Loucy (cell line): ENCODE data around the gene FKBP15.
A peak's percentile ranks its signal among the peaks of the same experiment; 100 is the strongest.

ENCODE experiments used
- H2AFZ ChIP-seq: fragments of 200-600 bp; sonication (generic); 2 replicates; pipeline ENCODE4 v1.6.0; 2016; ENCODE audit warnings: antibody characterized with exemption, mild to moderate bottlenecking, low read length, moderate library complexity
- H3F3A ChIP-seq: fragments of 200-600 bp; 2 replicates; pipeline ENCODE4 v1.6.0; 2016; ENCODE audit warnings: antibody characterized with exemption, low read depth, mild to moderate bottlenecking
- H3K27me3 ChIP-seq: fragments of 200-600 bp; sonication (generic); 2 replicates; pipeline ENCODE4 v1.6.1; 2014; ENCODE audit warnings: low read length, mild to moderate bottlenecking; ENCODE audit not compliant: insufficient read depth, poor library complexity, severe bottlenecking
- H3K36me3 ChIP-seq: fragments of 200-600 bp; sonication (generic); 2 replicates; pipeline ENCODE4 v1.6.1; 2016; ENCODE audit warnings: low read length; ENCODE audit not compliant: insufficient read depth
- H3K4me1 ChIP-seq: fragments of 200-600 bp; sonication (generic); 2 replicates; pipeline ENCODE4 v1.5.1; 2014; ENCODE audit warnings: low read length, mild to moderate bottlenecking; ENCODE audit not compliant: insufficient read depth, poor library complexity, severe bottlenecking
- H3K4me2 ChIP-seq: fragments of 200-600 bp; sonication (generic); 2 replicates; pipeline ENCODE4 v1.6.0; 2014; ENCODE audit warnings: antibody characterized with exemption, low read length, low read depth, mild to moderate bottlenecking; ENCODE audit not compliant: poor library complexity, severe bottlenecking
- H3K4me3 ChIP-seq: fragments of 200-600 bp; sonication (generic); 2 replicates; pipeline ENCODE4 v1.5.1; 2014; ENCODE audit warnings: low read length, mild to moderate bottlenecking, mixed read lengths; ENCODE audit not compliant: poor library complexity, severe bottlenecking
- H3K79me2 ChIP-seq: fragments of 200-600 bp; sonication (generic); 2 replicates; pipeline ENCODE4 v1.6.1; 2014; ENCODE audit warnings: low read length; ENCODE audit not compliant: insufficient read depth
- H3K9ac ChIP-seq: fragments of 200-600 bp; sonication (generic); 2 replicates; pipeline ENCODE4 v1.6.0; 2014; ENCODE audit warnings: mild to moderate bottlenecking, low read depth, low read length, moderate library complexity; ENCODE audit not compliant: poor library complexity, severe bottlenecking
- H3K9me2 ChIP-seq: fragments of 200-600 bp; sonication (generic); replicated peaks from 2 replicates; pipeline ENCODE4 v1.6.1; 2016; ENCODE audit warnings: low read depth, low read length, mixed read lengths
- H3K9me3 ChIP-seq: fragments of 200-600 bp; sonication (generic); 2 replicates; pipeline ENCODE4 v1.6.1; 2014; ENCODE audit warnings: mild to moderate bottlenecking, antibody characterized with exemption, low read length, low read depth; ENCODE audit not compliant: insufficient read depth
- H4K20me1 ChIP-seq: fragments of 200-600 bp; sonication (generic); 2 replicates; pipeline ENCODE4 v1.6.0; 2014; ENCODE audit warnings: antibody characterized with exemption, low read length, mild to moderate bottlenecking; ENCODE audit not compliant: insufficient read depth, poor library complexity, severe bottlenecking
- EZH2phosphoT487 ChIP-seq: fragments of 200-600 bp; IDR thresholded peaks from 2 replicates; pipeline ENCODE4 v1.6.1; 2018; ENCODE audit warnings: antibody characterized with exemption, mild to moderate bottlenecking, moderate library complexity, borderline replicate concordance
- TF ChIP-seq, protein P1 (sequence below): fragments of 200-600 bp; sonication (generic); conservative IDR thresholded peaks from 2 replicates; pipeline ENCODE4 v1.5.1; 2014; ENCODE audit warnings: mild to moderate bottlenecking, antibody characterized with exemption, low read length

Gene FKBP15

DNA sequence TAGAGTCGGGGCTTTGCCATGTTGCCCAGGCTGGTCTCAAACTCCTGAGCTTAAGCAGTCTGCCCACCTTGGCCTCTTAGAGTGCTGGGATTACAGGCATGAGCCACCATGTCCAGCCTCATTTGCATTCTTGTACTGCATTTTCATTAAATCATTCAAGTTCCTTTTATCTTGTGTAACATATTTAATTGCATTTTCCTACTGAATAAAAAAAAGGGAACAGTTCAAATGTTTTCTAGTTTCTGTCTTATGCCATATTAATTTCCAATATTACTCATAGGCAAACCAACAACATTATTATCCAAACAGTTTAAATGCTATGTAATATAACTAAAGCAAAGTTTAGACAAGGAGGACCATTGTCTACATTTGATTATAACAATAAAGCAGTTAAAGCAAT, 6.4 kb upstream of the FKBP15 start:
- H2AFZ ChIP-seq: no peak overlapping the region
- H3K4me2 ChIP-seq: peak overlapping the region; percentile 45
- H3K4me3 ChIP-seq: peak overlapping the region; percentile 4
- no peaks in the 10 kb centered on the region for H3K36me3 ChIP-seq
- H3K9me2 ChIP-seq: no peaks in the 10 kb centered on the region
- no peaks in the 10 kb centered on the region for H3F3A ChIP-seq
- H3K27me3 ChIP-seq: no peaks in the 10 kb centered on the region
- no peaks in the 10 kb centered on the region for H3K9me3 ChIP-seq
- H3K79me2 ChIP-seq: peaks cover 7% of the 10 kb centered on the region; the same call in 1 of the 2 replicates
- TF ChIP-seq EZH2phosphoT487: no peak
- TF ChIP-seq, protein P1, sequence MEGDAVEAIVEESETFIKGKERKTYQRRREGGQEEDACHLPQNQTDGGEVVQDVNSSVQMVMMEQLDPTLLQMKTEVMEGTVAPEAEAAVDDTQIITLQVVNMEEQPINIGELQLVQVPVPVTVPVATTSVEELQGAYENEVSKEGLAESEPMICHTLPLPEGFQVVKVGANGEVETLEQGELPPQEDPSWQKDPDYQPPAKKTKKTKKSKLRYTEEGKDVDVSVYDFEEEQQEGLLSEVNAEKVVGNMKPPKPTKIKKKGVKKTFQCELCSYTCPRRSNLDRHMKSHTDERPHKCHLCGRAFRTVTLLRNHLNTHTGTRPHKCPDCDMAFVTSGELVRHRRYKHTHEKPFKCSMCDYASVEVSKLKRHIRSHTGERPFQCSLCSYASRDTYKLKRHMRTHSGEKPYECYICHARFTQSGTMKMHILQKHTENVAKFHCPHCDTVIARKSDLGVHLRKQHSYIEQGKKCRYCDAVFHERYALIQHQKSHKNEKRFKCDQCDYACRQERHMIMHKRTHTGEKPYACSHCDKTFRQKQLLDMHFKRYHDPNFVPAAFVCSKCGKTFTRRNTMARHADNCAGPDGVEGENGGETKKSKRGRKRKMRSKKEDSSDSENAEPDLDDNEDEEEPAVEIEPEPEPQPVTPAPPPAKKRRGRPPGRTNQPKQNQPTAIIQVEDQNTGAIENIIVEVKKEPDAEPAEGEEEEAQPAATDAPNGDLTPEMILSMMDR: no peak
- no peaks in the 10 kb centered on the region for H4K20me1 ChIP-seq
- peaks cover 40% of the 10 kb centered on the region for H3K4me1 ChIP-seq
- H3K9ac ChIP-seq: no peak overlapping the region

DNA sequence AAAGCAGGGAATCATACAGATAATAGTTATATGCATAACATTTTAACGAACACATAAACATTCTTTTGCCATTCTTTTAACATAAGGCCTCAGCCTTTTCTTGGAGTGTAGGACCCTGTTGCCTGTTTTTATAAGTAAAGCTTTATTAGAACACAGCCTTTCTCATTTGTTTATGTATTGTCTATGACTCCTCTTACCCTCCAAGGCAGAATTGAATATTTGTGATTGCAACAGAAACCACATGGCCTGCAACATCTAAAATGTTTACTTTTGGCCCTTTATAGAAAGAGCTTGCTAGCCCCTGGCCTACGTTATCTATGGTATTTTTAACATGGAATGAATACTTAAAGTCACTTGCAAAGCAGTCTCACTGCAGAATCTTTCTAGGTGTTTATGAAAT, 2.9 kb upstream of the FKBP15 start:
- no peak for TF ChIP-seq EZH2phosphoT487
- TF ChIP-seq, protein P1: no peak
- H3K4me3 ChIP-seq: peak overlapping the region; percentile 94
- H3K27me3 ChIP-seq: no peaks in the 10 kb centered on the region
- H3F3A ChIP-seq: no peaks in the 10 kb centered on the region
- no peaks in the 10 kb centered on the region for H3K9me2 ChIP-seq
- H3K9me3 ChIP-seq: no peaks in the 10 kb centered on the region
- peaks cover 38% of the 10 kb centered on the region for H3K79me2 ChIP-seq
- H4K20me1 ChIP-seq: peaks cover 8% of the 10 kb centered on the region
- peaks cover 57% of the 10 kb centered on the region for H3K4me1 ChIP-seq
- no peaks in the 10 kb centered on the region for H3K36me3 ChIP-seq
- H2AFZ ChIP-seq: no peak overlapping the region
- H3K4me2 ChIP-seq: peak overlapping the region; percentile 88
- no peak overlapping the region for H3K9ac ChIP-seq

DNA sequence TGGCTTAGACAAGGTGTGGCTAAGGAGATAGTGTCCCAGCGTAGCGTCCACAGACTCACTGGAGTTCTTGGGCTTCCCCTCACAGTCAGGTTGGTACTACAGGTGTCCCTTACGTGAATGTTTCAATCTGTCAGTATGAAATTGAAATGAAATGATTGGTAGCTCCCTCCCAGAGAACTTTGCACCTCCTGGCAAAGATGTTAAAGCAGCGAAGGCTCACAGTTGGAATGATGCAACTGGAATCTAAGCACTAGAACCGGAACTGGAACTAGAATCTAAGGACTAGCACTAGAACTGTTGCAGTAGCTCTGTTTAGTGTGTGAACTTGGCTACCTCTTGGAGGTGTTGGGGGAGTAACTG, 1.4 kb upstream of the FKBP15 start:
- TF ChIP-seq, protein P1: no peak
- no peak for TF ChIP-seq EZH2phosphoT487
- Histone ChIP-seq H3K9me3 (no peaks in the 10 kb centered on the region), H3K4me3 (peak overlapping the region; percentile 94), H3K9ac (peak overlapping the region; percentile 89), H3K4me1 (peaks cover 52% of the 10 kb centered on the region), H3K9me2 (no peaks in the 10 kb centered on the region), H2AFZ (no peak overlapping the region), H3K27me3 (no peaks in the 10 kb centered on the region), H3K36me3 (no peaks in the 10 kb centered on the region), H3K79me2 (peaks cover 52% of the 10 kb centered on the region), H4K20me1 (peaks cover 14% of the 10 kb centered on the region), H3K4me2 (peak overlapping the region; percentile 88), H3F3A (no peaks in the 10 kb centered on the region)
